Right atrium auricular region (tissue), 2 donors: ENCODE measurements around the gene PCNX1. TPM values are rescaled to one million over a fixed set of nuclear protein-coding genes. Genes with fewer than 3 reads are reported as not detected.
"Not testable (repeated sequence)": the region's sequence is repeated elsewhere in the genome, so short reads cannot be mapped to it uniquely, and the experiment has no call there.

ENCODE experiments used
- DNase-seq: peaks from one replicate; pipeline ENCODE4 v3.0.0-alpha.2; 2019; ENCODE audit warnings: low spot score
- H3K27ac ChIP-seq, 2 donors: fragments of 200-600 bp; sonication (generic); 1 replicate in 1 of 2; 2 replicates in 1 of 2; pipeline ENCODE4 v1.5.1; 2016 to 2019
- H3K27me3 ChIP-seq, 2 donors: fragments of 200-600 bp; sonication (generic); one replicate each; pipeline versions ENCODE4 v1.5.1 to v1.6.0; 2017 to 2019
- H3K36me3 ChIP-seq: fragments of 200-600 bp; sonication (generic); one replicate; pipeline ENCODE4 v1.5.1; 2016
- H3K4me1 ChIP-seq, 2 donors: fragments of 200-600 bp; sonication (generic); one replicate each; pipeline versions ENCODE4 v1.5.1 to v1.6.0; 2017 to 2019
- H3K4me3 ChIP-seq, 2 donors: fragments of 200-600 bp; sonication (generic); 1 replicate in 1 of 2; 2 replicates in 1 of 2; pipeline ENCODE4 v1.5.1; 2017 to 2019; ENCODE audit warnings: mild to moderate bottlenecking in 1 of 2, moderate library complexity in 1 of 2
- H3K9me3 ChIP-seq, 2 donors: fragments of 200-600 bp; sonication (generic); one replicate each; pipeline ENCODE4 v1.5.1; 2019
- CTCF ChIP-seq, 2 donors: fragments of 200-600 bp; sonication (generic); IDR thresholded peaks; one replicate each; pipeline ENCODE4 v1.5.1; 2019; ENCODE audit warnings: antibody characterized with exemption in 2 of 2
- total RNA-seq, 2 donors: library from RNA; depleted of rRNA; stranded (reverse); fragments of >200 nt; gene quantifications; one replicate each; pipeline ENCODE4 v1.1.0, GENCODE V29; 2016

PCNX1 gene
- total RNA-seq, 2 donors from 2014 or later: 36.4 to 39.2 TPM

- Histone ChIP-seq H3K27me3 (no peaks in the 10 kb centered on the region), H3K36me3 (peaks cover 7% of the 10 kb centered on the region), H3K9me3 (peaks cover 0 to 7% of the 10 kb centered on the region in 2 donors), H3K4me1 (no peaks in the 10 kb centered on the region), H3K4me3 (no peak overlapping the region), H3K27ac (no peak overlapping the region)
- TF ChIP-seq CTCF (IDR thresholded peaks at IDR 0.05): no peak
- DNase-seq: no peak
Measured at GRCh38 chr14:70942342-70942706, 35.1 kb downstream of the PCNX1 start.

GRCh38 chr14:70942721-70943120 is 35.5 kb downstream of the PCNX1 start:
- not testable (repeated sequence) for H3K27me3 ChIP-seq, H3K27ac ChIP-seq, H3K4me3 ChIP-seq, H3K4me1 ChIP-seq, DNase-seq
- H3K9me3 ChIP-seq: peaks cover 2 to 10% of the 10 kb centered on the region in 2 donors
- H3K36me3 ChIP-seq: peaks cover 11% of the 10 kb centered on the region

- H3K4me3 ChIP-seq: no peak overlapping the region
- peaks cover 22% of the 10 kb centered on the region for H3K36me3 ChIP-seq
- H3K27me3 ChIP-seq: no peaks in the 10 kb centered on the region
- no peak overlapping the region for H3K27ac ChIP-seq
- H3K9me3 ChIP-seq: peaks cover 5 to 18% of the 10 kb centered on the region in 2 donors
- no peak for DNase-seq
- no peak for TF ChIP-seq CTCF (IDR thresholded peaks at IDR 0.05)
- no peaks in the 10 kb centered on the region for H3K4me1 ChIP-seq
Measured at GRCh38 chr14:70943838-70944237, 36.6 kb downstream of the PCNX1 start.

- peaks cover 22% of the 10 kb centered on the region for H3K36me3 ChIP-seq
- H3K27me3 ChIP-seq: no peaks in the 10 kb centered on the region
- peaks cover 5 to 18% of the 10 kb centered on the region in 2 donors for H3K9me3 ChIP-seq
- H3K4me3 ChIP-seq: no peak overlapping the region
- H3K27ac ChIP-seq: no peak overlapping the region
- DNase-seq: no peak
- H3K4me1 ChIP-seq: no peaks in the 10 kb centered on the region
- no peak for TF ChIP-seq CTCF (IDR thresholded peaks at IDR 0.05)
Measured at GRCh38 chr14:70947739-70948138, 40.5 kb downstream of the PCNX1 start.

- TF ChIP-seq CTCF (IDR thresholded peaks at IDR 0.05): no peak
- H3K27ac ChIP-seq: no peak overlapping the region
- H3K27me3 ChIP-seq: no peaks in the 10 kb centered on the region
- H3K4me1 ChIP-seq: peaks cover 0 to 15% of the 10 kb centered on the region in 2 donors
- peaks cover 14% of the 10 kb centered on the region for H3K36me3 ChIP-seq
- peaks cover 5 to 10% of the 10 kb centered on the region in 2 donors for H3K9me3 ChIP-seq
- no peak for DNase-seq
- no peak overlapping the region for H3K4me3 ChIP-seq
Measured at GRCh38 chr14:70952485-70952884, 45.2 kb downstream of the PCNX1 start.

- Histone ChIP-seq H3K4me3 (no peak overlapping the region), H3K4me1 (peaks cover 0 to 15% of the 10 kb centered on the region in 2 donors), H3K9me3 (no peaks in the 10 kb centered on the region), H3K36me3 (no peaks in the 10 kb centered on the region), H3K27ac (no peak overlapping the region), H3K27me3 (no peaks in the 10 kb centered on the region)
- DNase-seq: no peak
- no peak for TF ChIP-seq CTCF (IDR thresholded peaks at IDR 0.05)
Measured at GRCh38 chr14:70954068-70954467, 46.8 kb downstream of the PCNX1 start.
